Astrocyte (in vitro differentiated cells and primary cell): ENCODE data around the gene CCDC68.

ENCODE experiments used
- EZH2 ChIP-seq: IDR thresholded peaks from 2 replicates; pipeline ENCODE4 v1.6.1; 2012; ENCODE audit warnings: mild to moderate bottlenecking, low read length, inconsistent platforms; ENCODE audit not compliant: insufficient read depth
- TF ChIP-seq, protein P1 (sequence below): IDR thresholded peaks from 2 replicates; pipeline ENCODE4 v1.5.1; 2011; ENCODE audit warnings: low read depth, mild to moderate bottlenecking, inconsistent platforms, low read length, moderate library complexity; ENCODE audit not compliant: insufficient read depth

DNA sequence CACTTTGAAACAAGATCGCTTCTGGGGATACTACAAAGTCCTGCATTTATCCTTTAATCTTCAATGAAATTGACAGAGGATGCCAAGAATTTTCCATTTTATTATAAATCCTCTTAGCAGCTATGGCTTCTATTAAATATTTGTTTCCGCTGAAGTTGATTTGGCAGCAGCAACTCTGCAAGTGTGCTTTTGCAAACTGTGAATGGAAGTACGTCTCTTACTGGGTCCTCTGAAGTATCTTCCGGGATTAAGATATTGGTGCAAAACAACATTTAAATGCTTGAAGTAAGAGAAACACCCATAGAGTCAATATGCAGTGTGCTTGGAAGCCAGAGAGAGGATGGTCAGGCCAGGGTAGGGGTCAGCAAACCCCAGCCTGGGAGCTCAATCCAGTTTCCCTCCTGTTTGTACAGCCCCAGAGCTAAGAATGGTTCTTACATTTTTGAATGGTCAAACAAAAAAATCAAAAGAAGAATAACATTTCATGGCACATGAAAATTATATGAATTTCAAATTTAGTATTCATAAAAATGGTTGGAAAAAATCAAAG, 13.6 kb downstream of the CCDC68 start:
- TF ChIP-seq, protein P1, sequence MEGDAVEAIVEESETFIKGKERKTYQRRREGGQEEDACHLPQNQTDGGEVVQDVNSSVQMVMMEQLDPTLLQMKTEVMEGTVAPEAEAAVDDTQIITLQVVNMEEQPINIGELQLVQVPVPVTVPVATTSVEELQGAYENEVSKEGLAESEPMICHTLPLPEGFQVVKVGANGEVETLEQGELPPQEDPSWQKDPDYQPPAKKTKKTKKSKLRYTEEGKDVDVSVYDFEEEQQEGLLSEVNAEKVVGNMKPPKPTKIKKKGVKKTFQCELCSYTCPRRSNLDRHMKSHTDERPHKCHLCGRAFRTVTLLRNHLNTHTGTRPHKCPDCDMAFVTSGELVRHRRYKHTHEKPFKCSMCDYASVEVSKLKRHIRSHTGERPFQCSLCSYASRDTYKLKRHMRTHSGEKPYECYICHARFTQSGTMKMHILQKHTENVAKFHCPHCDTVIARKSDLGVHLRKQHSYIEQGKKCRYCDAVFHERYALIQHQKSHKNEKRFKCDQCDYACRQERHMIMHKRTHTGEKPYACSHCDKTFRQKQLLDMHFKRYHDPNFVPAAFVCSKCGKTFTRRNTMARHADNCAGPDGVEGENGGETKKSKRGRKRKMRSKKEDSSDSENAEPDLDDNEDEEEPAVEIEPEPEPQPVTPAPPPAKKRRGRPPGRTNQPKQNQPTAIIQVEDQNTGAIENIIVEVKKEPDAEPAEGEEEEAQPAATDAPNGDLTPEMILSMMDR, result no peak
- TF ChIP-seq EZH2, result no peak
